ENCODE measurements around the gene MTUS2.

MTUS2 gene

DNA sequence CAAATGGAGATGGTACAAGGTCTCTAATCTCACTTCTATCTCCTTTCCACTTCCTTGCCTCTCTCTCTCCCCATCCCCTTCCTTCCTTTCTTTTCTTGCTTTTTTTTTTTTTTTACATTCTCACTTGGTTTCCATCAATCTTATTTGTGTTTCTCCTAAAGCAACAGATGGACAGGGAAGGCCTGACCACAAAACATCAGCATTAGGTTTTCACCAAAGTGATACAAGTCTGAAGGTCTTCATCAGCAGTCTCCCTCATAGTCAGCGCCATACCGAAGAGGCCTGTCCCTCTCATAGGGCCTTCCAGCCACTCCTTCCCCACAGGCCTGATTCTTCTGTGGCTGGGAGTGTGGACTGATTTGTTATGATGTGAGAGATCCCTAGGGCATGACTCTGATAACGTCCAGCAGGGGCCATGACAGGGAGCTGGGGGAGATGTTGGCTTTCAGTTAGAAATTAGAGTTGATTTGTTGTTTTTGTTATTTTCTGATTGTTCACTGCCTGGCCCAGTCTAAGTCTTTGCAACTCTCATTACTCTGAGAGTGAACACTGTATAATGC lies 616.7 kb downstream of the MTUS2 start:
- DNase-seq: no peak

DNA sequence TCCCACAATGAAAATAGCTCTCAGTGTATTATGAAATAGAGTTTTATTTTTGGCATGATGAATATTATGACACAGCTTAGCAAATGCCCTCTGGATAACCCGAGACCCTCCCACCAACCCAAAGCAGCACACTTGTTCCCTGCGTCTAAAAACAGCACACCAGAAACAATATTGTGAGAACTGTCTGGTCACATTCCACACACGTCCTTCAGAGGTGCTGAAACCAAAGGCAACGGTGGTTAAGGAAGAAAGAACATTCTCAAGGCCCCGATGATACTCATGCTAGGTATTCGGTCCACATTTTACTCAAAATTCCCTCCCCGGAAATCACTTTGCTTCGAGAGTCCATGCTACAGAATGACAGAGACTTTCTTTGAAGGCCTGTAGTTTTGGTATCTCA lies 618.6 kb downstream of the MTUS2 start:
- peak in 1 of 56 donors; percentile 30 for DNase-seq

DNA sequence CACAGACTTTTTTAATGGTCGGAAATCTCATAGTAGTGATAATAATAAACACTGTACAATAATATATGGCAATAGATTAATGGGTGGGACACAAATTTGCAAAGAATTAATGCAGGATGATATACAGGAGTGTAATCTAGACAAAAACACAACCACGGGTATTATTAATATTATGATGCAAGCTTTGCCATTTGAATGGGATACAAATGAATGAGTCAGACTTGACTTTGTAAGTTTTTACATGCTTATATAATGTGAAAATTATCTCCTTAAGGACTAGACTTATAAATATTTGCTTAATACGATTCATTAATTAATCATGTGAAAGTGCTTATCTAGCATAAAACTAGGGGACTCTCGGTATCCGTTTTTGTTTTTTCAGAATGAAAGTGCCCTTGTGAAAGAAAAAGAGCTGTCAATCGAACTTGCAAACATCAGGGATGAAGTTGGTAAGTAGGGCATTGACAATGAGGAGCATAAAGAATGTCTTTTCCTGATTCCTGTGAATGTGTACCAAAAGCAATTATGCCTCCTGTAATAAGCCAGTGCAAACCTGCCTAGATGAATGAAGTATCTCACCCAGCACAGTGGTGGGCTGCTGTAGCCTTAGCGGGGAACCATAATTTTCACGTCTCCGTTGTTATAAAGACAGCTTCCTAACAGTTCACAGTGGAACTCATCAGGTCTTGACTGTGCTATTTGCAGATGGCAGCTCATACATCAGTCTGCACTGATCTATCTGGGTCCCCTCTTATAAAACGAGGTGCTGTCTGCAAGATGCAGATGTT lies 619.7 kb downstream of the MTUS2 start:
- no peak for DNase-seq

DNA sequence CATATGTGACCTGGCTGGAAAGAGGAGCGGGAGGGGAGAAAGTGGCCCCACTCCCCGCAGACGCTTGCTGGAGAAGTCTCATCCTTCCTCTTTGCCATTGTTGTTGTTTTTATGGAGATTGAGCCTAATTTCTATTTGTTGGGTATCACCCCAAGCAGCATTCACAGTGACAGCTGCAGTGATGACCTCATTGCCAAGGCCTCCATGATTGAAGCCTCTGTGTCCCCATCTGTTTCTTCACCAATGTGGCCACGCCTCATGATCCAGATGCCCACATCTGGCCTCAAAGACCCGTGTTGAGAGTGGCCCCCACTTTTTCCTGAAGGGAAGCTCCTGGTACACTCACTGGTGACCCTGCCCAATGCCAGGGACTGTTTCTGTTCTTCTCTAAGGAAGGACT lies 621.2 kb downstream of the MTUS2 start:
- DNase-seq: no peak

DNA sequence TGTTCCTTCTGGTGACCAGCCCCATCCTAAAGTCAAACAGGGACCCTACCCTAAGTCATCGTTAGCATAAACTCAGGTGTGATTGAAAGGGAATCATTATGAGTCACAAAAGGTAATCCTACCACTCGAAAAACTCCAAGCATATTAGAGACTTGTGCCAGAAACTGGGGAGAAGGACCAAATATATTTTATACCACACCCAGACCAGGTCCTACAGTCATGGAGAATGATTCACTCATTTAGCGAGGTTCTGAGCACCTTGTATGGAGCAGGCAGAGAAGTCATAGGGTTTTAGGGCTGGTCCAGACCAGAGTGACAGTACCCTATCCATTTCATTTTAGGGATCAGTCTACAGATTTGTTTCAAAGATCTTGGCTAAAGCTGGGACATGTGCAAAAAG lies 625.9 kb downstream of the MTUS2 start:
- no peak for DNase-seq

DNA sequence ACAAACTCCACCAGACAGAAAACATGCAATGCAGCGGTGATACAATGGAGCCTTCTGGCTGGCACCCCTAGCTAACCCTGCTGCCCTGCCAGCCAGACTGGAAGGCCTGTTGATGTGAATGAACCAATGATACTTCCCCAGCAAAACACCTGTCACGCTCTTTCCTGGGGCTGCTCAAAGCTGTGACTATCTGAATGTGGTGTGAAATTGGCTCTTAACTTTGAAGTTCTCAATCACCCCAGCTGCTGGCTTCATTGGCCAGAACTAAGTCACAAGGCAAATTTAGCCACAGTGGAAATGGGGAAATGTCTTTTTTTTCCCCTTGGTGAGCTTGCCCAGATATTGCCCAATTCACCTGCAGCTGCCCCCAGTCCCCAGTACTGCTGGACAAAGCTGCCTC lies 628.0 kb downstream of the MTUS2 start:
- no peak for DNase-seq

DNA sequence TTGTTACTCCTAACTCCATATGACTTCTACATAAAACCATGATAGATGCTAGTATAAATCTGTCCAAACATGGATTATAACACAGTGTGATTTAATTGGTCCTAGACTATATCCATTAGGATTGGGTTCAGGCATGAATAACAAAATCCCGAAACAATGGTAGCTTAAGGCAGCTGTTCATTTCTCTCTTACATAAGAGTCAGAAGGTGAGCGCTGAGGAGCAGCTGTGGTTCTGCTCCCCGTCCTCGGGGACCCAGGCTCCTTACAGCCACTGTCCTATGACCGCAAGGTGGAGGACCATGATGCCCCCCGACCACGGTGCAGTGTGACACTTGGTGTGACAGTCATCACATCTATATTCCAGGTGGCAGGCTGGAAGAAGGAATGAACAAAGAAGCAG lies 629.6 kb downstream of the MTUS2 start:
- DNase-seq: no peak

DNA sequence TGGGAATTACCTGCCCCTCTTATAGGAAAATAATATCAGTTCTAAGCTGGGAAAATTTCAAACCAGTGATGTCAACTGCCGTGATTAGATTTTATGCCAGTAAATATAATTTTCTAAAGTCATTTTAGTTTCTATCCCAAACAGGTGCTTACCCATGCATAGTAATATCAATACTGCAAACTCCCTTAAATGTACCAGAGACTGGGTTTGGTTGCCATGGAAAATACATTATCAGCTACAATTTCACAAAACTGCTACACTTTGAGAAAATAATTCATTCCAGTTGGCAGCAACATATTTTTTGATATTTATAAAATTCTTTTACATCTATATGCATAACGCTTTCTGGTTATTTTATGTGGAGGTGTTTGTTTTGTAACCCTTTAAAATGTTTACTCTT lies 631.8 kb downstream of the MTUS2 start:
- no peak for DNase-seq

DNA sequence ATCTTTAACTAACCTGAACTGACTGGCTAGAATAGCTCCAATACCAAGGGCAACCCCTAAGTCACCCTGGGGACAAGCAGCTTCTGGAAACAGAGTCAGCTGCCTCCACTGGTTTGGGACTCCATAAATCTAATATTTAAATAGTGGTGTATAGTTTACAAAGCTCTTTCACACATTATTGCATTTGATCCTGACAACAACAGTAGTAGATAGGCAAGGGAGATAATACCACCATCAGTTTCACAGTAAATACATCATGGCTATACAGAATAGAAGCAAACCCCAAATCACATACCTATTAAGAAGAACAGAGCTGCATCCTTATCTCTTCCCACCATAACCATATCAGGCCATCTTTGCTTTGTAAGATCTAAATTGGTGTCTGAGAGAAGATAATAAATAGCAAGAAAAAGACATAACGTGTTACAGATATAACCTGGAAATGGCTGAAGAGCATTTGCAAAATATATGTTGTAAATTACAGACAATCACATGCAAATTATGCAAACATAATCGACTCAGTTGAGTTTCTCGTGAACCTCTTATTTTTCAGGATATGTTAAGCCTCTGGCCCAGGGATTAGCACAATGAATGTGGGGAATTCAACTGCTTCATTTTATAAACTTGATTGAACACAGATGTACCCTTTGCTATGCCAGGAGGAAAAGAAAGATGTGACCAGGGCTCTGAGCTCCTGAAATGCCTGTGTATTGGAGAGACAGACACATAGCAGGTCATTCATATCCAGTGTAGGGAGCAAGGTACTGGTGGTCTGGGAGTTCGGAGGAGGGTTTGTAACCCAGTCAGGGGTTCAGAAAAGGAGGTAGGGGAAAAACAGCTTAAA lies 632.9 kb downstream of the MTUS2 start:
- no peak for DNase-seq

DNA sequence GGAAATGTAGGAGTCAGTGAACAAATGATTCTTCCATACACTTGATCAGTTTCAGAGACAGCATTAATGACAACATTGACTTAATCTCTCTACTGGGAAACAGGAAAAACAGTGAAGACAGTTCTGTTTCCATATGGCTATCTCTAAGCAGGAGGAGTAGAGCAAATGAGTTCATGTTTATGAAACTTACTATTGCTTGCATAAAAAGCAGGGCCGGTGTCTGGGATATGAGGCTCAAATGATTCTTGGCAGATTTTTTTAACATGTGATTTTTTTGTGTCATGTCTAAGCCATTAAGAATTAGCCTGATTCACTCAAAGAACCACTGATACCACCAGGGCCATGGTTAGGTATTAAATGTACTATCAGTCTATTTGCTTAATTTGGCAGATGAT lies 633.5 kb downstream of the MTUS2 start:
- no peak for DNase-seq

DNA sequence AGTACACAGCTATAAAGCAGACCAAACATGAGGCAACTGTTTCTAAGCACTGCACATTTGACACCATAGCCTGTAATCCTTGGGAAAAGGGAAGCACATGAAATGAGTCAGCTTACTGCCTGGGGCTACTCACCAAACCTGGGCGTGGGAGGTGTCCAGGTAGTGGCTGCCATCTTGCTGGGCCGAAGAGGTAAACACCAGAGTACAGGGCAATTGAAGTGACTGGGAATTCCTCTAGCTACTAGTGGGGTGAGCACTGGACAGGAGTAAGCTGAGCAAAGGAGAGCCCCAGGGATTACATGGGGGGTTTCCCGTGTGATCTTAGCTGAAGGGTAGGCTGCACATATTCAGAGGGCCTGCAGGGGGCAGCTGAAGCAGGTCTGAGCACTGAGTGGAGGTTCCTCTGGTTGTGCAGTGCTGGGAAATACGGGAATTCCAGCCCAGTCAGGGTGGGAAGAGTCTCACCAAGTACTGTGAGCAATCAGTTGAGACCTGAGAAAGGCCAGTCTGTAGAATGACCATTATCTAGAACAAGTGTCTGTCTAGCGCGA lies 634.9 kb downstream of the MTUS2 start:
- DNase-seq: no peak

DNA sequence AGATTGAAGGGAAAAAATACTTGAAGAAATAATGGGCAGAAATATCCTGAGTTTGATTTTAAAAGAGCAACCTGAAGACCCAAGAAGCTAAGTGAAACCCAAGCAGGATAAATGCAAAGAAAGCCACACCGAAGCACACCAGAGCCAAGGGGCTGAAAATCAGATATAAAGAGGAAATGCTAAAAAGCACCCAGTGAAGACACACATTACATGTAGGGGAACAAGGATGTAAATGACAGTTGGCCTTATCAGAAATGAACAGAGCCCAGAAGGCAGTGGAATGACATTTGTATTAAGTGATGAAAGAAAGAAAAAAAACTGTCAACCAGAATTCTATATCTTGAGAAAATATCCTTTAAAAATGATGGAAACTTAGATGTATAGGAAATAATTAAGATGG lies 636.3 kb downstream of the MTUS2 start:
- no peak for DNase-seq

DNA sequence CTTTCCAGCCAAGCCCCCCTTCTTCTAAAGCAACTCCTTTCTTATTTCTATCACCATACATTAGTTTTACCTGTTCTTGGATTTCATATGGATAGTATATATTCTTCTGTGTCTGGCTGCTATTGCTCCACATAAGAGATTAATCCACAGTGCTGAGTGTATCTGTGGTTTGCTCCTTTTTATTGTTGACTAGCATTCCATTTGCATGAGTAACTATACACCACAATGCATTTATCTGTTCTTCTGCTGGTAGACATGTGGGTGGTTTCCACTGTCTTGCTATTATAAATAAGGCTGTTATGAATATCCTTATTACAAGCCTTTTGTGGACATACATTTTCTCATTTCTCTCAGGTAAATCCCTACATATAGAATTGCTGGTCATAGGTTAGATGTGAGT lies 637.2 kb downstream of the MTUS2 start:
- DNase-seq: no peak

DNA sequence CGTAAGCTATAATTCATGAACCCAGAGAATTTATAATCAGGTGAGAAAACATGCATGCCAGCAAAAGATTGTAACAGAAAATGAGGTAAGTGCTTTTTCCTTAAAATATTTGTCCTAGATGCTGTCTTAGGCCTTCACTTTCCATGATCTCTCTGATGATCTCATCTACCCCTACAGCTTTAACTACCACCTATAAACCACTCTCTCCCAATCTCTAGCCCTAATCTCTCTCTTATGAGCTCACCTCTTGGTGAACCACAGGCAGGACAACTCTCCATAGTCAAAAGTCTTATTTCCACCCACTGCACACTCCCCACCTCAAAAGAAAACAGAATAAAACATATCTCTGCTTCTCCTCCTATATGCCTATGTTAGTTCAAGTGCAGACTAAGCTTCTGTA lies 638.3 kb downstream of the MTUS2 start:
- DNase-seq: no peak

DNA sequence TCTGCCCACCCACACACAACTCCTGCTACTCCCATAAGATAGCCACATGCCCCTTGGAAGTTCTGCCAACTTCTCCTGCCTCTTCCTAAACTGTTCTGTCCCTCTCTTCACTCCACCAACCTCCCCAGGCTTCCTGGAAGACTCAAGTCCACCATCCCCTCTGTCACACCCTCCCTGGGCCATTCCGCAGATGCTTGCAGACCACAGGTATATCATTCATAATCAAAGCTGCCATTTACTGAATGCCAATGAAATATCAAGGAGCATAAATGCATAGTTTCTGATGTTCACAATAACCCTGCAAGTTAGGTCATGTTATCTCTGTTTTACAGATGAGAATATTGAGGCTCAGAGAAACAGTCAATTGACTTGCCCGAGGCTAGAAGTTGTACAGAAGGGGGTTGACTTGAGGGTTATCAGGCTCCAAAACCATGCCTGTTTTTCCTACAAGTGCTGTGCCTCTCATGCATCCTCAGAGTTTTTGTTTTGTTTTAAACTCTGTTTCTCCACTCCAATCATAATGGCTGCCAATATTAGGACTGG lies 639.7 kb downstream of the MTUS2 start:
- no peak for DNase-seq

DNA sequence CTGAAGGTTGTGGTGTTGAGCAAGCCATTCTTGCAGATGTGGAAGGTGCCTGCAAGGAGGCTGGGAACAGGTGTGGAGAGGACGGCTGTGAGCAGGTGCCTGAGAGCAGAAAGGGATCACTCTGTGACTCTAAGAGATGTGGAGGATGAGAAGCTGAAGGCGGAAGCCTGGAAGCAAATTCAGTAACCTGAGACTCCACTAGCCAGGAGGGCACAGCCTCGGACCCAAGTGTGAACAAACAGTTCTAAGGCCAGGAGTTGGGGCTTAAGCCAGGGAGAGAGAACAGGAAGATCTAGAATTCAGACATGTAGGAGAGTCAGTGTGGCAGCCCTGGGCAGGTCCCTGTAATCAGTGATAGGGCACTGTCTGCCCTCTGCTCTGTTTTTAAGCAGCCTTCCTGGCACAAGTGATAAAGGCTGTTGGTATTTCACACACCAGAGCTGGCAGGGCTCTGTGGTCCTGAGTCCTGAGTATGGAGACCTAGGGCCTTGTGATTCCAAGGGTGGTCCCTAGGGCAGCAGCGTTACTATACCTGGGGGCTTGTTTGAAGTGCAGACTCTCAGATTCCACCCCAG lies 644.1 kb downstream of the MTUS2 start:
- DNase-seq: no peak

DNA sequence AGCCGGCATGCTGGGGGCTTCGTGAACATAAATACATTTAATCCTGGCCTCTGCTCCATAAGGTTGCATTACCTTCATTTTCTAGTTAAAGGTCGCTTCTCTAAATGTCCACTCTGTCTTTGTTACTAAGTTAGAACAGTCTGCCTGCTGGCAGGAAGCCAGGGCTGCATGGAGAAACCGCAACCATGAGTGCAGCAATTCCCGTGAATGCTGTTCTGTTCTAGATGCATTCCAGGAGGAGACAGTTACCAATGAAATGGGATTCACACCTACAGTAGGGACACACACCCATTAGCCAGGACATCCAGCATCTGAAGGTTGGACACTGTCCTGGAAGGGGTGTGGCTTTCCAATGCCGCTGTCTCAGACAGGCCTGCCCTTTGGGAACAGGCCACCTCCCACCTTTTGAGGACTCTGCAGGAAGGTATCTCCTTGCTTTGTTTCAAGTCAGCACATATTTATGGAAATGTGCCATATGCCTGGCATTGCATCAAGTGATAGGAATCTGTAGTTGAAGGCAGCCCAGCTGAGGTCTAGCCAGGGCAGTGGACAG lies 645.7 kb downstream of the MTUS2 start:
- no peak for DNase-seq

DNA sequence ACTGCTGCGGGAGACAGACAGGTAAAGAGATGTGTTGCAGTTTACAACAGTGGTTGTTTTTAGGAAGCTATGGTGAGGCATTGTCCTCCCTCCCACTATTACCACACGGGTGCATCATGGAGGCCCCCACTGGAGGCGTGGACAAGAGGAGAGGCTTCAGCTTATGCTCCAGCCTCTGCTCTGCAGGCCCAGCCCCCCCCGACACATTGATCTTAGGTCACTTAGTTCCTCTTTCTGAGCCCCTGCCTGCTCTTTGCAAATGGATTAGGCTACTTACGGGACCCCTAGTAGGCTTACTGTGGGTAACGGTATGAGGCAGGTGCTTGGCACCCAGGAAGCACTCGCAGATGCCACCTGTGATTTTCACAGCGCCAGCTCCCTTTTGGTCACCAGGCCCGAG lies 651.4 kb downstream of the MTUS2 start:
- DNase-seq: no peak

DNA sequence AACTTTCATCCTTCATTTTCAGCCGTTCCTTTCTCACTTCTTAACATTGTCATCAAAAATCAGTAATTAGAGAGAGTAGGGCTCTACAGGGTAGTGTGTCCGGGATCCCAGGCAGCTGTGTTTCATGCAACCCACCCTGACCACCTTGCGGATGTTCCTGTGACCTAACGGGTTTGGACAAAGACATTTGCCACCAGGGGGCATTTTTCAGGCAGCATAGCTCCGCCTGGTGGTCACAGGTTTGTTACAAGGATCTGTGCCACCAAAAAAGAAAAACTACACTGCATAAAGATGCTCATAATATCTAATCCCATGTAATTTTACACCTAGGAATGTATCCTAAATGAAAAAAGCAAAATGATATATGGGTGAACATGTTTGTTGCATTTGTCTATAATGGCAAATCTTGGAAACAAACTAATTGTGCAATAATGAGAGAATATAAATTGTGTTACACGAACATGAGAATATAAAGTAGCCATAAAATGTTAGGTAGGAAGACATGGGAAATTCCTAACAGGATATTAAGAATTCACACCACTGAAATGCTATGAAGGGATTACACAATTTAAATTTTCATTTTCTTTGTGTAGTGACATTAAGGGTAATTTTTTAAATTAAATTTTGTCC lies 652.3 kb downstream of the MTUS2 start:
- DNase-seq: peak in 1 of 56 donors; percentile 6

DNA sequence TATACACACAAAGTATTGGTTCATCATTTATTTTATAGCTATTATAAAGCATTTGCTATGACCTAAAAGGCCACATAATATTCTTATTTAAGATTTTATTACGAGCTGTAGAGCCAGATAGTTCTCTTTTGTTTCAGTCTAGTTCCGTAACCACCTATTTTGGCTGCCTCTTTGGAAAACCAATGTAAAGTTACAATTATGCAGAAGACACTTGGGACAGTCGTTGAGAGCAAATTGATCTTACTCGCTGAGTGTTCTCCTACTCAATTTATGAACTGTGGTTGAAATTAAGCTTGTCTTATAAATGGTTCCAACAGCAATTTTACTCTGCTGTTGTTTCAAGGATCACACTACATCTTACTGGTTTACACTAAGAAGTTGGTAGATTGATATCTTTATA lies 653.0 kb downstream of the MTUS2 start:
- no peak for DNase-seq

DNA sequence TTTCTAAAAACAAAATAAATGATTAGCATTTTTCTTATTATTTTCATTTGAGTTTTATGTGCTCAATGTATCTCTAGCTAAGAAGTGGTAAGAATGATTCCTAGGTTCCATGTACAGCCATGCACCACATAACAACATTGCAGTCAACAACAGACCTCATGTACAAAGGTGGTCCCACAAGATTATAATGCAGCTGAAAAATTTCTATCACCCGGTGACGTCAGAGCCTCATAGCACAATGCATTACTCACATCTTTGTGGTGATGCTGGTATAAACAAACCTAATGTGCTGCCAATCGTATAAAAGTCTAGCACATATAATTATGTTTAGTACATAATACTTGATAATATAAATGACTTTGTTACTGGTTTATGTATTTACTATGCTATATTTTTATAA lies 654.9 kb downstream of the MTUS2 start:
- no peak for DNase-seq

All from nucleus accumbens (tissue), 56 donors.